Left ventricle myocardium superior (tissue), 1 donor: ENCODE data around the gene SPATA31C1. TPM values are rescaled to one million over a fixed set of nuclear protein-coding genes. Genes with fewer than 3 reads are reported as not detected.
"Not testable (repeated sequence)": the region's sequence is repeated elsewhere in the genome, so short reads cannot be mapped to it uniquely, and the experiment has no call there.

Experiments
- ATAC-seq: fragments of 200-7000 bp; cut with Tn5 transposase; one replicate; pipeline ENCODE4 v1.9.1; 2020; ENCODE audit warnings: mild to moderate bottlenecking, moderate library complexity
- DNase-seq: peaks from one replicate; pipeline ENCODE4 v3.0.0-alpha.2; 2020
- intact Hi-C: fragments of 100-400 bp; cut with micrococcal nuclease; formaldehyde crosslinking; loops from one replicate; pipeline ENCODE4 v1.11.0; 2022
- total RNA-seq: library from RNA; stranded (reverse); fragmentation: NEBNext Ultra II Directional; extraction: Animal tissue kit (Norgen Biotek cat#: 25700); gene quantifications from one replicate; pipeline ENCODE4 v1.2.1, GENCODE V29; 2021
- donor health status: DM: no; HTN: yes; CAD: no; lungs with severe emphysema.

The SPATA31C1 gene
- total RNA-seq, 1 donor from 2014 or later, result not detected

- intact Hi-C loops, DNase-seq, ATAC-seq: not testable (repeated sequence)
These were observed 5.2 kb downstream of the SPATA31C1 start for GRCh38 chr9:87923012-87923411.

DNA sequence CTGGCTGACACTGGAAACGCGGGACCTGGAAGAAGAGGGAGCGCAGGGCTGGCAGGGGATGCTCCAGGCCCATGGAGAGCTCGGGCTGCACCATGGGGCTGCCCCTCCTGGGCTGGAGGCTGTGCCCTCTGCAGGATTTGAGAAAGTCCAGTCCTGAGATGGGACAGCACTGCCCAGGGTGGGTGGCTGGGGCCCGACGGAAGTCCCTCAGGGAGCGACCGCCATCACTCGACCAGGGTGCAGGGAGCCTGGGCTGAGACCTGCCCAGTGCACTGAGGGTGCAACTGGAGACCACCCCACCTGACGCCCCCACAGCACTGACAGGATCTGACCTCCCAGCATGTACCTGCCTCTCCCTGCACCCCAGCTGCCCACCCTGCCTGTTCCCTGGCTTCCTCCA, 7.1 kb downstream of the SPATA31C1 start:
- ATAC-seq, intact Hi-C loops, DNase-seq: not testable (repeated sequence)

- ATAC-seq, intact Hi-C loops, DNase-seq: not testable (repeated sequence)
These were observed 11.4 kb downstream of the SPATA31C1 start for GRCh38 chr9:87929152-87929551.

- ATAC-seq, DNase-seq, intact Hi-C loops: not testable (repeated sequence)
These were observed 16.7 kb downstream of the SPATA31C1 start for GRCh38 chr9:87934444-87934843.

- ATAC-seq, DNase-seq, intact Hi-C loops: not testable (repeated sequence)
These were observed 19.6 kb downstream of the SPATA31C1 start for GRCh38 chr9:87937352-87937751.

DNA sequence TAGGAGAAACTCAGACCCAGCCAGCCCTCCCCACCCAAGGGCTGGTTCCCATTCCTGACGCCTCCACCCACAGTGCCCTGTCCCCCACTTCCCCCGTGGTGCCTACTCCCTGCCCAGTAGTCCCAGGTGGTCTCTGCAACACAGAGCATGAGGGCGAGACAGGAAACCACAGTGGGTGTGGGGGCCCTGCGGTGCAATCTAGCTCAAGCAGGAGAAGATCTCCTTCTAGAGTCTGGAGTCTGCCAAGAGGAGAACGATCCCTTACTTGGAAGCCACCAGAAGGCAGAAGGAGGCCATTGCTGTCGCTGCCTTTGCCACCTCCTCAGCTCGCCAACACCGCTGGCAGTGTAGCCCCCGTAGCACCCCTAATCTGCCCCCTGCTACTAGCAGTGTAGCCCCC, 20.2 kb downstream of the SPATA31C1 start:
- not testable (repeated sequence) for ATAC-seq, DNase-seq

DNA sequence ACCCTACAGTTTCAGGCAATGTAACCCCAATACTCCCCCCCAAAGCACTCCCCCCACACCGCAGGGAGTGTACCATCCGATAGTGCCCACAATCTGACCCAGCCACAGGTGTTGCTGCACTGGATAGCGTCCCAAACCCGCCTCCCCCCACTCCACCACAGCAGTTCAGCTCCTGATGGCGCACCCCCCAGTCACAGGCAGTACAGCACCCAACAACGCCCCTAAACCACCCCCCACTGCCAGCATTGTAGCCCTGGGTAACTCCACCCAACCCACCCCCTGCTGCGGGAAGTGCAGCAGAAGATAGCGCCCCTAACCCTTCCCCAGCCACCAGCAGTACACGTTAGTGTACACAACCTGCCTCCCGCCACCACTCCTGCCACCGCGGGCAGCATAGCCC, 20.6 kb downstream of the SPATA31C1 start:
- ATAC-seq, intact Hi-C loops, DNase-seq: not testable (repeated sequence)

More for the DNA sequence above, 20.2 kb downstream of the SPATA31C1 start:
- intact Hi-C loops, result not testable (repeated sequence)

- ATAC-seq, DNase-seq, intact Hi-C loops: not testable (repeated sequence)
These were observed 21.3 kb downstream of the SPATA31C1 start for GRCh38 chr9:87939096-87939495.

DNA sequence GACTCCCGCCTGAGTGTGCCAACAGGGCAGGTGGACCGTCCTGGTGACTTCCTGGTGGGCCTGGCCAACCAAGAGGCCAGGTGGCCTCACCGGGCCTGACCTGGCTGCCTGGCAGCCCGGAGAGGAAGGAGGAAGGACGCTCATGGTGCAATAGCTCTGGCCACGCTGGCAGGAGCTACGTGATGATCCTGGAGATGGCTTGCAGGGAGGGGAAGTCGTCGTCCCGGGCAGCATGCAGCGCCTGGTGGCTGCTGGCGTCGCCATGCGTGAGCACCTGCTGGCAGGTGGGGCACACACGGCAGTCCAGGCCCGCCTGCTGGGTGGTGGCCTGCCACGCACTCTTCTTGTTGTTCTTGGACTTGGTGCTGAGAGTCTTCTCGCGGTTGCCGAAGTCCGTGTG, 26.3 kb downstream of the SPATA31C1 start:
- ATAC-seq, result no peak
- intact Hi-C loops, result no loop called here
- no peak for DNase-seq

GRCh38 chr9:87944682-87945081, 26.9 kb downstream of the SPATA31C1 start:
- ATAC-seq (no peak), DNase-seq (no peak)
- intact Hi-C loops, result no loop called here

GRCh38 chr9:87950296-87950695, 32.5 kb downstream of the SPATA31C1 start:
- ATAC-seq (no peak), DNase-seq (no peak)
- intact Hi-C loops, result no loop called here

GRCh38 chr9:87950765-87951488, 33.2 kb downstream of the SPATA31C1 start:
- intact Hi-C loops, result no loop called here
- no peak for ATAC-seq
- DNase-seq, result no peak

- intact Hi-C loops, result no loop called here
- no peak for ATAC-seq
- no peak for DNase-seq
These were observed 36.5 kb downstream of the SPATA31C1 start for GRCh38 chr9:87954230-87954629.

- intact Hi-C loops, result no loop called here
- DNase-seq, result no peak
- ATAC-seq, result no peak
These were observed 40.1 kb downstream of the SPATA31C1 start for GRCh38 chr9:87957839-87958238.

- intact Hi-C loops, result no loop called here
- ATAC-seq (no peak), DNase-seq (no peak)
These were observed 40.8 kb downstream of the SPATA31C1 start for GRCh38 chr9:87958591-87958990.

- no peak for DNase-seq
- no peak for ATAC-seq
- intact Hi-C loops, result no loop called here
These were observed 42.3 kb downstream of the SPATA31C1 start for GRCh38 chr9:87959916-87960581.

DNA sequence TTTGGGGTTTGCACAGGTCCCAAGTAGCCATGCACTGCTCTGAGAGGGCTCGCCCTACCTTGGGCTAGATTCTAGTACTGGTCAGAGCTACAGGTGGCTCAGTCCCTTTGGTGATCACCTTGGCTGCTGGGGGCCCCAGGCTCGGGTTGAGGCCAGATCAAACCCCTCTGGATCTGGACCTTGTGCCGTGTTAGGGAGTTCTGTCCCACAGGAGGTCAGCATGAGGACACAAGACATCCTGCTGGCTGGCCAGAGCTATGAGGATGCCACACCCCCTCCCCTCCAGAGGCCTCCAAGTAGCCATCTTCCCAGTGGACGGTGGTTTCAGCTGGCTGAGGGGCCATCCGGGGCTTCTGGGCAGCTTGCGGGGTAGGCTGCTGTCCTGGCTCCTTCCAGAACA, 46.0 kb downstream of the SPATA31C1 start:
- no peak for ATAC-seq
- intact Hi-C loops, result no loop called here
- no peak for DNase-seq

- intact Hi-C loops, result no loop called here
- ATAC-seq (no peak), DNase-seq (no peak)
These were observed 47.1 kb downstream of the SPATA31C1 start for GRCh38 chr9:87964826-87965225.

DNA sequence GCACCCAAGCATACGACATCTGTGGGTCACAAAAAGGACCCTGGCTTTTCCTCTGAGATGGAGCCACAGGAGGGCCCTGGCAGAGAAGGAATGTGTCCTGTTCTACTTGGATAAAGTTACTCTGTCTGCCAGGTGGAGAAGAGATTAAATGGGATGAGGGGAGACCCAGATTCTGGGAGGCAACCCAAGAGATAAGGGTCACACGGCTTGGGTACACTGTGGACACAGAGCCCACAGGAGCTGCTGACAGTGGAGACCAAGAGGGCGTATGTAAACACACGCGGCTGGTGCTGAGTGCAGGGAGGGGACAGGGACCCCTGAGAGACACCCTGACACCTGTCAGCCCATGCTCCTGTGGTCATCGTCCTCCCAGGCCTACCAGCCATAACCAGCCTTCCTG, 50.4 kb downstream of the SPATA31C1 start:
- peak; percentile 50 for ATAC-seq
- DNase-seq, result no peak
- intact Hi-C loops, result no loop called here

DNA sequence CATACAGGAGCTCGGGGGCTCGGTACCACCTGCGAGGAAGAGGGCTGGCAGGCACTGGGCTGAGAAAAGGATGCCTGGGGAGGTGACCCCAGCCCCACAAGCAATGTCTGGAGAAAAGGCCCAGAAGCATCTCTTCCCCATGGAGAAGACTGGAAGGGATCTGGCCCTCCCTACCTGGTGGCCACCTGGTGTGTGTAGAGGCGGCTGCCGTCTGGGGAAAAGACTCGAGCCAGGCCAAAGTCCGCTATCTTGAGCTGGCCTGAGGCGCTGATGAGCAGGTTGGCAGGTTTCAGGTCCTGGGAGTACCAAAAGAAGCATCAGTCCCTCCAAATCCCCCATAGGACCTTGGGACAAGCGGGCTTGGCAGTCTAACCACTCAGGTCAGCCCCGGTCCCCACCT, 52.8 kb downstream of the SPATA31C1 start:
- DNase-seq (no peak), ATAC-seq (no peak)
- intact Hi-C loops, result no loop called here

DNA sequence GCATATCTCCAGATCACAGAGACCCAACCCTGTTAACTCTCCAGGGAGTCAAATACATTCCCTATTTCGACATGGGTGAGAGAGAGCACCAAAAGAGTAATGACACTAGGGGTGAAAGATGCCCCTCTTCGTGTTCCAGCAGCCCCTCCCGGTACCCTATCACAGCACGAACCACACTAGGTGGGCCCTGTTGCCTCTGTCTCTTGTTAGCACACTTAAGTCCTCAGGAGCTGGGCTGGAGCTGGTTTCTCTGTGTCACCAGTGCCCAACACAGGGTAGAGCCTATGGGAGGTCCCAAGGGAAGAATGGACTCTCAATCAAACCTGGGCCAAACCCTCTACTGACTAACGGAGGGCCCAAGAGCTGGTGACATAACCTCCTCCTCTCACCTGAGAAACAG, 55.4 kb downstream of the SPATA31C1 start:
- no peak for DNase-seq
- intact Hi-C loops, result no loop called here
- no peak for ATAC-seq
